ENCODE results near the gene STK40. TPM values are rescaled to one million over a fixed set of nuclear protein-coding genes. Genes with fewer than 3 reads are reported as not detected.

The STK40 gene
- total and polyA plus RNA-seq, 9 of the 15 experiments (the other 6 are each of a cell fraction or from before 2014, with no cell fraction given): 0.69 to 94.3 (median 39.1) TPM

GRCh38 chr1:36320291-36320761 lies 65.4 kb downstream of the STK40 start (continued):
- TF ChIP-seq ZNF263 (CRISPR knock-in tag; IDR thresholded peaks at IDR 0.05; ENCODE audit: borderline replicate concordance) (peak; percentile 92), RUNX1 (IDR thresholded peaks at IDR 0.05; ENCODE audit: low read depth) (0 out of 2 replicates have a peak, but pooled peaks have one; percentile 51), RBM25 (IDR thresholded peaks at IDR 0.05; ENCODE audit: low read depth, low read length, severe bottlenecking) (no peak)
- TF ChIP-seq, protein P1, sequence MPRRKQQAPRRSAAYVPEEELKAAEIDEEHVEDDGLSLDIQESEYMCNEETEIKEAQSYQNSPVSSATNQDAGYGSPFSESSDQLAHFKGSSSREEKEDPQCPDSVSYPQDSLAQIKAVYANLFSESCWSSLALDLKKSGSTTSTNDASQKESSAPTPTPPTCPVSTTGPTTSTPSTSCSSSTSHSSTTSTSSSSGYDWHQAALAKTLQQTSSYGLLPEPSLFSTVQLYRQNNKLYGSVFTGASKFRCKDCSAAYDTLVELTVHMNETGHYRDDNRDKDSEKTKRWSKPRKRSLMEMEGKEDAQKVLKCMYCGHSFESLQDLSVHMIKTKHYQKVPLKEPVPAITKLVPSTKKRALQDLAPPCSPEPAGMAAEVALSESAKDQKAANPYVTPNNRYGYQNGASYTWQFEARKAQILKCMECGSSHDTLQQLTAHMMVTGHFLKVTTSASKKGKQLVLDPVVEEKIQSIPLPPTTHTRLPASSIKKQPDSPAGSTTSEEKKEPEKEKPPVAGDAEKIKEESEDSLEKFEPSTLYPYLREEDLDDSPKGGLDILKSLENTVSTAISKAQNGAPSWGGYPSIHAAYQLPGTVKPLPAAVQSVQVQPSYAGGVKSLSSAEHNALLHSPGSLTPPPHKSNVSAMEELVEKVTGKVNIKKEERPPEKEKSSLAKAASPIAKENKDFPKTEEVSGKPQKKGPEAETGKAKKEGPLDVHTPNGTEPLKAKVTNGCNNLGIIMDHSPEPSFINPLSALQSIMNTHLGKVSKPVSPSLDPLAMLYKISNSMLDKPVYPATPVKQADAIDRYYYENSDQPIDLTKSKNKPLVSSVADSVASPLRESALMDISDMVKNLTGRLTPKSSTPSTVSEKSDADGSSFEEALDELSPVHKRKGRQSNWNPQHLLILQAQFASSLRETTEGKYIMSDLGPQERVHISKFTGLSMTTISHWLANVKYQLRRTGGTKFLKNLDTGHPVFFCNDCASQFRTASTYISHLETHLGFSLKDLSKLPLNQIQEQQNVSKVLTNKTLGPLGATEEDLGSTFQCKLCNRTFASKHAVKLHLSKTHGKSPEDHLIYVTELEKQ (CRISPR knock-in tag; IDR thresholded peaks at IDR 0.05): no peak

- Histone ChIP-seq H3K9ac (ENCODE audit: insufficient read depth in 1 of 2, low read depth in 2 of 2, low read length in 2 of 2) (no peak overlapping the region), H3K9me1 (ENCODE audit: control insufficient read depth, insufficient read depth, low read length) (peaks cover 7% of the 10 kb centered on the region), H3K4me1 (replicated peaks in 1 of 2; ENCODE audit: control insufficient read depth in 2 of 2, insufficient read depth in 2 of 2, low read length in 2 of 2) (peaks cover 4 to 23% of the 10 kb centered on the region in 2 experiments; a peak in 3 of 5 replicates), H3K4me2 (ENCODE audit: insufficient read depth, low read length) (no peak overlapping the region), H3K36me3 (ENCODE audit: control insufficient read depth, insufficient read depth, low read length) (peaks cover 10% of the 10 kb centered on the region; the same call in 1 of the 3 replicates), H3K27ac (ENCODE audit: extremely low read depth, low read depth, low read length) (no peak overlapping the region), H2AFZ (ENCODE audit: low read depth, low read length) (no peak overlapping the region), H4K20me1 (replicated peaks; ENCODE audit: control insufficient read depth, insufficient read depth, low read length) (no peaks in the 10 kb centered on the region), H3K79me2 (ENCODE audit: control insufficient read depth, insufficient read depth, low read length) (no peaks in the 10 kb centered on the region), H3K4me3 (no peak overlapping the region), H3K9me3 (replicated peaks; ENCODE audit: control insufficient read depth, insufficient read depth, low read depth, low read length) (no peaks in the 10 kb centered on the region), H3K27me3 (ENCODE audit: control insufficient read depth in 2 of 2, insufficient read depth in 2 of 2, low read length in 2 of 2) (no peaks in the 10 kb centered on the region)
- in situ Hi-C loops (cut with MboI): no loop called here
- no TSS peak for BruUV-seq (replicated peaks)
- DNase-seq (ENCODE audit: extremely low read depth in 1 of 4, low spot score in 3 of 4) (no peak), FAIRE-seq (no peak), ATAC-seq (no peak)
- POLR2A ChIA-PET: interaction anchor here (0.5 to 2.5 kb wide), 5 partner anchors 11 to 216 kb away, joined by 3 to 19 read pairs (median 4); no protein-coding TSS in a partner anchor
- CTCF ChIA-PET (ENCODE audit: low intra/inter-chr PET ratio): no interaction called here
- no peak for TF ChIP-seq FOXJ2 (tag; IDR thresholded peaks at IDR 0.05)
- no peak for TF ChIP-seq ZNF311 (CRISPR knock-in tag; IDR thresholded peaks at IDR 0.05)
- TF ChIP-seq RNF2 (IDR thresholded peaks at IDR 0.05): no peak
- no peak for TF ChIP-seq ZNF76 (CRISPR knock-in tag; IDR thresholded peaks at IDR 0.05; ENCODE audit: borderline replicate concordance)
- no peak for TF ChIP-seq MCM7 (IDR thresholded peaks at IDR 0.05)
- TF ChIP-seq FUS (optimal IDR thresholded peaks at IDR 0.05; ENCODE audit: low read depth, low read length): no peak
- TF ChIP-seq, protein P2, sequence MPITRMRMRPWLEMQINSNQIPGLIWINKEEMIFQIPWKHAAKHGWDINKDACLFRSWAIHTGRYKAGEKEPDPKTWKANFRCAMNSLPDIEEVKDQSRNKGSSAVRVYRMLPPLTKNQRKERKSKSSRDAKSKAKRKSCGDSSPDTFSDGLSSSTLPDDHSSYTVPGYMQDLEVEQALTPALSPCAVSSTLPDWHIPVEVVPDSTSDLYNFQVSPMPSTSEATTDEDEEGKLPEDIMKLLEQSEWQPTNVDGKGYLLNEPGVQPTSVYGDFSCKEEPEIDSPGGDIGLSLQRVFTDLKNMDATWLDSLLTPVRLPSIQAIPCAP (CRISPR knock-in tag; IDR thresholded peaks at IDR 0.05; ENCODE audit: borderline replicate concordance): no peak
- TF ChIP-seq GATA2 (CRISPR knock-in tag; IDR thresholded peaks at IDR 0.05): no peak
- TF ChIP-seq SRSF3 (IDR thresholded peaks at IDR 0.05; ENCODE audit: insufficient read depth, low read length): no peak
- no peak for TF ChIP-seq IRF9 (tag; IDR thresholded peaks at IDR 0.05)
- TF ChIP-seq NBN (IDR thresholded peaks at IDR 0.05; ENCODE audit: low read depth): no peak
- 79% methylated on average over 7 of the region's 7 CpGs for WGBS (ENCODE audit: insufficient coverage, low coverage, missing lambda C conversion rate)
- intact Hi-C loops (cut with micrococcal nuclease): no loop called here
Observed at GRCh38 chr1:36309397-36309796, 76.3 kb downstream of the STK40 start.
